Keratinocyte (primary cell): ENCODE measurements around the gene LZTR1. TPM values are rescaled to one million over a fixed set of nuclear protein-coding genes. Genes with fewer than 3 reads are reported as not detected.

Source experiments
- DNase-seq: peaks from one replicate; pipeline ENCODE4 v3.0.0-alpha.2; 2011; ENCODE audit warnings: low read depth, missing footprints, low spot score
- FAIRE-seq: peaks from 2 replicates; lab custom pipeline; 2011; peaks lifted over from hg19 to GRCh38; lab: Jason Lieb, UNC
- H2AFZ ChIP-seq: 2 replicates; pipeline ENCODE4 v1.6.0; 2012; ENCODE audit warnings: low read length, control low read depth, inconsistent platforms; ENCODE audit not compliant: control insufficient read depth
- H3K27ac ChIP-seq: 2 replicates; pipeline ENCODE4 v1.5.1; 2011; ENCODE audit warnings: low read length; ENCODE audit not compliant: control insufficient read depth, insufficient read depth
- H3K27me3 ChIP-seq: 3 replicates; pipeline ENCODE4 v1.6.0; 2011; ENCODE audit warnings: low read length; ENCODE audit not compliant: control insufficient read depth, insufficient read depth; ENCODE audit errors: extremely low read depth
- H3K36me3 ChIP-seq, 2 experiments: 2 replicates in 1 of 2; 3 replicates in 1 of 2; pipeline ENCODE4 v1.5.1; 2011; ENCODE audit warnings: low read length in 2 of 2, mild to moderate bottlenecking in 1 of 2; ENCODE audit not compliant: control insufficient read depth in 2 of 2, insufficient read depth in 2 of 2; ENCODE audit errors: extremely low read depth in 1 of 2
- H3K4me1 ChIP-seq: 3 replicates; pipeline ENCODE4 v1.5.1; 2011; ENCODE audit warnings: low read length; ENCODE audit not compliant: control insufficient read depth, insufficient read depth; ENCODE audit errors: extremely low read depth
- H3K4me2 ChIP-seq: 3 replicates; pipeline ENCODE4 v1.6.0; 2011; ENCODE audit warnings: low read depth, low read length; ENCODE audit not compliant: control insufficient read depth, insufficient read depth; ENCODE audit errors: extremely low read depth
- H3K4me3 ChIP-seq, 3 experiments: fragments of 200-600 bp in 1 of 3; sonication (generic) in 1 of 3; 2 replicates in 2 of 3; 3 replicates in 1 of 3; pipeline ENCODE4 v1.5.1; 2011 to 2016; ENCODE audit warnings: low read length in 3 of 3, mild to moderate bottlenecking in 3 of 3, control low read depth in 2 of 3, inconsistent platforms in 1 of 3, low read depth in 1 of 3, mixed read lengths in 1 of 3, mixed run types in 1 of 3, moderate library complexity in 1 of 3; ENCODE audit not compliant: control insufficient read depth in 2 of 3, insufficient read depth in 2 of 3; ENCODE audit errors: extremely low read depth in 1 of 3
- H3K79me2 ChIP-seq: 2 replicates; pipeline ENCODE4 v1.6.0; 2012; ENCODE audit warnings: low read length; ENCODE audit not compliant: control insufficient read depth, insufficient read depth
- H3K9ac ChIP-seq: 3 replicates; pipeline ENCODE4 v1.6.0; 2011; ENCODE audit warnings: low read length; ENCODE audit not compliant: control insufficient read depth, insufficient read depth; ENCODE audit errors: extremely low read depth
- H3K9me1 ChIP-seq: 3 replicates; pipeline ENCODE4 v1.6.0; 2011; ENCODE audit warnings: low read length; ENCODE audit not compliant: control insufficient read depth, insufficient read depth; ENCODE audit errors: extremely low read depth
- H3K9me3 ChIP-seq: 2 replicates; pipeline ENCODE4 v1.5.1; 2012; ENCODE audit warnings: low read depth, low read length; ENCODE audit not compliant: control insufficient read depth
- H4K20me1 ChIP-seq: 3 replicates; pipeline ENCODE4 v1.6.0; 2011; ENCODE audit warnings: low read length; ENCODE audit not compliant: control insufficient read depth, insufficient read depth; ENCODE audit errors: extremely low read depth
- CTCF ChIP-seq, 3 experiments: IDR thresholded peaks in 1 of 3; conservative IDR thresholded peaks in 1 of 3; optimal IDR thresholded peaks in 1 of 3; 2 replicates in 2 of 3; 3 replicates in 1 of 3; pipeline versions ENCODE3 to v1.5.1; 2011; ENCODE audit warnings: low read length in 3 of 3, mild to moderate bottlenecking in 3 of 3, moderate library complexity in 2 of 3, control low read depth in 1 of 3, inconsistent platforms in 1 of 3; ENCODE audit not compliant: insufficient read depth in 2 of 3; ENCODE audit errors: extremely low read depth in 1 of 3
- EZH2 ChIP-seq: IDR thresholded peaks from one replicate; pipeline ENCODE4 v1.6.1; 2012; ENCODE audit warnings: inconsistent platforms, mild to moderate bottlenecking, low read length, moderate library complexity
- dilution Hi-C: fragments of 300-500 bp; cut with MboI; formaldehyde crosslinking; loops from one replicate; pipeline ENCODE4 v1.7.0; 2020; ENCODE audit warnings: low sequenced_read_pairs; ENCODE audit not compliant: extremely low pct_ligation_motif_present
- polyA plus RNA-seq, 5 experiments: library from polyadenylated mRNA; depleted of rRNA in 3 of 5; stranded (reverse) in 3 of 5; stranded (forward) in 1 of 5; unstranded in 1 of 5; fragments of >200 nt; gene quantifications; 1 replicate in 1 of 5; 2 replicates in 3 of 5; 3 replicates in 1 of 5; pipeline versions ENCODE4 v1.2.1 to v1.2.3, GENCODE V29; 2011 to 2012; ENCODE audit warnings: missing spikeins in 2 of 5, low read depth in 1 of 5, low replicate concordance in 1 of 5

The LZTR1 gene
- polyA plus RNA-seq, 1 donor (not counting 4 experiments of a cell fraction or from before 2014, with no cell fraction given): 37.0 TPM

DNA sequence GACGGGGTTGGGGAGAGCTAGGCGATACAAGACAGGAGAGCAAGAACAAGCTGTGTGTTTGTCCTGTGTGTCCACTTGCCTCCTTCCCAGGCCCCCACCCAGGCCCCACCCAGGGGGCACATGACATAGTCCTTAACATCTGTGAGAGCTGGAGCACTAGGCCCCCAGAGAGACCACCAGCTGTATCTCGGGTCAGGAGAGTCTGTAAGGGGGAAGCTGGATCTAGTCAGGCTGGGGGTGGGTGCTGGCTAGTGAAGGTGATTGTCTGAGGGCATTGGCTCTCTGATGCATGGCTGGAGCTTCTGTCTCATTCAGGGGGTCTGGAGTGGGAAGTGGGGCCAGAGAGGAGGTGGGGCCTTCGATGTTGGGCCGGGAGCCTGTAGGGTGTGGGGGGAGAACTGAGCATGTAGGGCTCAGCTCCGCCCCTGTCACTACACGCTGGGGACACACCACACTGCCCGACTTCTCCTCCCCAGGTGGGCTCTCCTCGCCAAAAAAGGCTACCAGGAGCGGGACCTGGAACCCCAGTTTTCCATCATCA, 33.4 kb downstream of the LZTR1 start:
- no peak for TF ChIP-seq CTCF (optimal IDR thresholded peaks at IDR 0.05 in 1 of 3, IDR thresholded peaks at IDR 0.05 in 1 of 3, conservative IDR thresholded peaks at IDR 0.05 in 1 of 3; ENCODE audit: extremely low read depth in 1 of 3, insufficient read depth in 2 of 3, low read length in 3 of 3)
- no peak for TF ChIP-seq EZH2
- H3K9ac ChIP-seq: no peak overlapping the region
- H3K4me1 ChIP-seq: peaks cover 23% of the 10 kb centered on the region
- dilution Hi-C loops: no loop called here
- no peak overlapping the region for H3K27ac ChIP-seq
- H2AFZ ChIP-seq: no peak overlapping the region
- no peaks in the 10 kb centered on the region for H3K27me3 ChIP-seq
- no peaks in the 10 kb centered on the region for H3K9me3 ChIP-seq
- H3K4me2 ChIP-seq: no peak overlapping the region
- no peaks in the 10 kb centered on the region for H3K79me2 ChIP-seq
- H3K36me3 ChIP-seq: no peaks in the 10 kb centered on the region
- H3K9me1 ChIP-seq: no peaks in the 10 kb centered on the region
- FAIRE-seq: no peak
- no peak for DNase-seq
- no peak overlapping the region for H3K4me3 ChIP-seq
- no peaks in the 10 kb centered on the region for H4K20me1 ChIP-seq

DNA sequence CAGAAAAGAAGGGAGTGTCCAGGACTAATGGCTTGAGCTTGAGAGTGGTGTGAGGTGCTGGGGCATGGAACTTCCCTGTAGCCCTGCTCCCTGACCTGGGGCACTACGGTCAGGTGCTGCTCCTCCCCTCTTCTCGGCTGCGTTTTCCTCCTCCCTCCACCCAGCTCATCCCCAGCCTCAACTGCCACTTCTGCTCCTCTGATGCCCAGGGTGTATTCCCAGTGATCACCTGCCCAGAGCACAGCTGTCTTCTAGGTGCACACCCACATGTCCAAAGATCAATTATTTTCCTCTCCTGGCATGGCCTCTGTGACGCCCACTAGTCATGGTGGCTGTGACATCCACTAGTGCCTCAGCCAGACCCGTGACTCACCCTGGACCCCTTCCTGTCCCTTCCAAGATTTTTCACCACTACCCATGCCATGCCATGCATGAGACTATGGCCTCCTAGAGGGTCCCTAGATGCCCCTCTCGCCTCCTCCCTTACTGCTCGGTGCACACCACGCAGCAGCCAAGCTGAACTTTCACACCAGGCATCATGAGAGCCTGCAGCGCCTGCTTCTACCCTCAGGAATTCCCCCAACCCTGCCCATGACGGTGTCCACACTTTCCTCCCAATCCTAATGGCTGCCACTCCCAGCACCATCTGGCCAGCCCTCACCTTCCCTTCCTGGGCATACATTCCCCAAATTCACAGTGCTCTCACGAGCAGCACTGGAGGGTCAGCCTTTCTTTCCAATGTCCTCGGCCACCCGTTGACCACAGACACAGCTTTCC, 34.7 kb downstream of the LZTR1 start:
- Histone ChIP-seq H3K36me3 (no peaks in the 10 kb centered on the region), H3K4me1 (peaks cover 23% of the 10 kb centered on the region), H3K4me3 (no peak overlapping the region), H3K4me2 (no peak overlapping the region), H3K9me1 (no peaks in the 10 kb centered on the region), H3K79me2 (no peaks in the 10 kb centered on the region), H3K9ac (no peak overlapping the region), H4K20me1 (no peaks in the 10 kb centered on the region), H2AFZ (no peak overlapping the region), H3K27me3 (no peaks in the 10 kb centered on the region), H3K27ac (no peak overlapping the region), H3K9me3 (no peaks in the 10 kb centered on the region)
- no peak for DNase-seq
- no peak for FAIRE-seq
- TF ChIP-seq EZH2: no peak
- no peak for TF ChIP-seq CTCF (optimal IDR thresholded peaks at IDR 0.05 in 1 of 3, IDR thresholded peaks at IDR 0.05 in 1 of 3, conservative IDR thresholded peaks at IDR 0.05 in 1 of 3; ENCODE audit: extremely low read depth in 1 of 3, insufficient read depth in 2 of 3, low read length in 3 of 3)
- dilution Hi-C loops: no loop called here
